OCI-LY3 (cell line): ENCODE measurements around the gene PRODH.

ENCODE experiments used
- CTCF ChIP-seq: fragments of 200-600, 300-600 bp; sonication (generic); IDR thresholded peaks from 2 replicates; pipeline ENCODE4 v1.5.1; 2014; ENCODE audit warnings: antibody characterized with exemption, low read length, low read depth
- EZH2phosphoT487 ChIP-seq: fragments of 200-600 bp; shearing (Covaris generic); IDR thresholded peaks from 2 replicates; pipeline ENCODE4 v1.6.1; 2018; ENCODE audit warnings: antibody characterized with exemption, mixed run types, low read depth

- TF ChIP-seq CTCF, result no peak
- TF ChIP-seq EZH2phosphoT487, result no peak
Measured at GRCh38 chr22:18905540-18906409, 30.3 kb downstream of the PRODH start, which contains the start of gene DGCR6.
